PC-3 (cell line): ENCODE measurements around the gene ADAMTS15.

Experiments used
- EZH2 ChIP-seq: fragments of 300-600 bp; sonication (generic); IDR thresholded peaks from one replicate; pipeline ENCODE4 v1.6.1; 2017; ENCODE audit warnings: antibody characterized with exemption, mild to moderate bottlenecking, low read length; ENCODE audit not compliant: unreplicated experiment
- EZH2phosphoT487 ChIP-seq: fragments of 300-600 bp; sonication (generic); IDR thresholded peaks from 2 replicates; pipeline ENCODE4 v1.6.1; 2018; ENCODE audit warnings: mild to moderate bottlenecking, antibody characterized with exemption, low read length, borderline replicate concordance
- TF ChIP-seq, protein P1 (sequence below): fragments of 300-600 bp; sonication (generic); conservative IDR thresholded peaks from 2 replicates; pipeline ENCODE4 v1.5.1; 2017; ENCODE audit warnings: antibody characterized with exemption, low read depth, mild to moderate bottlenecking, low read length

DNA sequence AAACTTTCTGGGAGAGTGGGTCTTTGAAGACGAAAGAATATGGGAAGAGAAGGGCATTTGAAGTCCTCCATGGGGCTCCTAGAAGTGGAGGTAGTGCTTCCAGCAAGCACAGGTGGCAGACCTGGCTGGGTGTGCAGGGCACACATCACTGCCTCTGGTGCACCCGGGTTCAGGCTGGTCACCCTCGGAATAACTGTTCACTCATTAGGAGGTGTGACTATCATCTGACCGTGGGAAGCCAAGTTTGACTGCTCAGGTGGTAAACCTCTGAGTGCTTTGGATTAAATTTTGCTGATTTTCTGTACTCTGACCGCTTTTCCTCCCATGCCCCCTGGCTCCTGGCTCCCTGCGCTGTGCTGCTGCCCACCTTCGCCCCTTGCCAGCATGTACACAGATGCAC, 11.1 kb downstream of the ADAMTS15 start:
- TF ChIP-seq EZH2 (no peak), EZH2phosphoT487 (no peak)
- TF ChIP-seq, protein P1, sequence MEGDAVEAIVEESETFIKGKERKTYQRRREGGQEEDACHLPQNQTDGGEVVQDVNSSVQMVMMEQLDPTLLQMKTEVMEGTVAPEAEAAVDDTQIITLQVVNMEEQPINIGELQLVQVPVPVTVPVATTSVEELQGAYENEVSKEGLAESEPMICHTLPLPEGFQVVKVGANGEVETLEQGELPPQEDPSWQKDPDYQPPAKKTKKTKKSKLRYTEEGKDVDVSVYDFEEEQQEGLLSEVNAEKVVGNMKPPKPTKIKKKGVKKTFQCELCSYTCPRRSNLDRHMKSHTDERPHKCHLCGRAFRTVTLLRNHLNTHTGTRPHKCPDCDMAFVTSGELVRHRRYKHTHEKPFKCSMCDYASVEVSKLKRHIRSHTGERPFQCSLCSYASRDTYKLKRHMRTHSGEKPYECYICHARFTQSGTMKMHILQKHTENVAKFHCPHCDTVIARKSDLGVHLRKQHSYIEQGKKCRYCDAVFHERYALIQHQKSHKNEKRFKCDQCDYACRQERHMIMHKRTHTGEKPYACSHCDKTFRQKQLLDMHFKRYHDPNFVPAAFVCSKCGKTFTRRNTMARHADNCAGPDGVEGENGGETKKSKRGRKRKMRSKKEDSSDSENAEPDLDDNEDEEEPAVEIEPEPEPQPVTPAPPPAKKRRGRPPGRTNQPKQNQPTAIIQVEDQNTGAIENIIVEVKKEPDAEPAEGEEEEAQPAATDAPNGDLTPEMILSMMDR: no peak
